GM19397 (cell line): Measurements from ENCODE around the gene PRR36.

Source experiments
- ATAC-seq: cut with Tn5 transposase; IDR thresholded peaks from one replicate; pipeline ENCODE4 v1.9.1; 2021; ENCODE audit warnings: mild to moderate bottlenecking, moderate library complexity; ENCODE audit not compliant: unreplicated experiment

Gene PRR36

DNA sequence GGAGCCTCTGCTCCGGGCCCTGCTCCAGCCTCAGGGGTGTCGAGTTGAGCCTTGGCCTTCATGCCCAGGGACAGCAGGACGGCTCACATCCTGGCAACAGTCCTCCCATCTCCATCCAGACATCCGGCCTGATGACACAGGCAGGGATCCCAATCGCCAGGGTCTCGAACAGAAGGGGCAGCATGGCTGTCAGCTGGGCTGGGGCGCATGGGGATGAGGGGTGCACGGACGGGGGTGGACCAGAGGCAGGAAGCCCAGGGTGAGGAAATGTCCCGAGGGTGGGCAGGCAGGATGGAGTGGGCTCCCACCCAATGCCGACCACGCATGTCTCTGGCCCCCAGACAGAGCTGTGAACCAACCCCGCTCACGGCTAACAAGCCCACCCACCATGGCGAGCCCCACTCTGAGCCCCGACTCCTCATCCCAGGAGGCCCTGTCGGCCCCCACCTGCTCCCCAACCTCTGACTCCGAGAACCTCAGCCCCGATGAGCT lies 28.0 kb downstream of the PRR36 start:
- no peak for ATAC-seq

DNA sequence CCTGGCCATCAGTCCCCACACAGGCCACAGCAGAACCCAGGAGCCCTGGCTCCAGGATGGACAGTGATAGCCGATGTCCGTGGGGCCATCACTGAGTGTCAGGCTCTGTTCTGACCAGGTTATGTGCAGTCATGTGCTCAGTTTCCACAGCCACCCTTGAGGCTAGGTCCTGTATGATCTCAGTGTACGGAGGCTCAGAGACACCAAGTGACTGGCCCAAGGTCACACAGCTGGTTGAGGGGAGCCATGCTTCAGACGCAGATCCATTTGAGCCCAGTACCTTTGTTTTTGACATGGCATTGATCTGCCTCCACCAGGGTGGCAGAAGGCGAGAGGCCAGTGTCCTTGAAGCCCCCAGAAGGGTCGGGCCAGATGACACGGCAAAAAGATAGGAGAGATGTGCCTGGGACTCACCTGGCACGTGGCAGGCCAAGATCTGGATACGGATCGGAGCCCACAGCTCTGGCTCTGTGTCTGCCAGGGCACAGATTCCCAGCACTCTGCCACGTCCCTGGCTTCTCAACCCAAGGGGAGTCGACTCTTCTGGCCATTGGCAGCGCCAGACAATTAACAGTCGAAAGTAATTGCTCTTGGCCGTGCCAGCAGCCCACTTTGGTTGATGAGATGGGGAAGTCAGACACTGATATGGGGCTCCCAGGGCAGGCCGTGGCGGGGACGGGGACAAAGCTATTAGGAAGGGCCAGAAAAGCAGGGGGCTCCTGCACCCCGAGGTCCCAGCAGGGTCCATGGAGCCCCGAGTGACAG lies 28.6 kb downstream of the PRR36 start:
- ATAC-seq, result no peak

GRCh38 chr19:7844951-7845350 lies 29.2 kb downstream of the PRR36 start:
- ATAC-seq, result no peak

- no peak for ATAC-seq
These were observed 29.8 kb downstream of the PRR36 start for GRCh38 chr19:7844405-7844804.

GRCh38 chr19:7843521-7843920 lies 30.7 kb downstream of the PRR36 start:
- no peak for ATAC-seq

GRCh38 chr19:7842661-7843294 lies 31.4 kb downstream of the PRR36 start:
- no peak for ATAC-seq

- no peak for ATAC-seq
These were observed 32.2 kb downstream of the PRR36 start for GRCh38 chr19:7841751-7842660.

GRCh38 chr19:7840629-7841028 lies 33.6 kb downstream of the PRR36 start:
- ATAC-seq, result no peak

DNA sequence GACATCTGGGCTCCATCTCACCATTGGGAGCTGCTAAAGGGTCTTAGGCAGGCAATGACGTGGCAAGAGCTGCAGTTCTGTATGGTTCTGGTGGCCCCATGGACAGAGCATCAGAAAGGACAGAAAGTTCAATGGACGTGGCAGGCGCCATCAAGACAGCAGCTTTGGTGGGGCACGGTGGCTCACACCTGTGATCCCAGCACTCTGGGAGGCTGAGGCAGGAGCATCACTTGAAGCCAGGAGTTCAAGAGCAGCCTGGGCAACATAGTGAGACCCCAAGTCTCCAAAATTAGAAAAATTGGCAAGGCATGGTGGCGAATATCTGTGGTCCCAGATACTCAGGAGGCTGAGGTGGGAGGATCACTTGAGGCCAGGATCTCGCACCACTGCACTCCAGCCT lies 34.7 kb downstream of the PRR36 start:
- ATAC-seq, result no peak

- ATAC-seq, result no peak
These were observed 40.7 kb downstream of the PRR36 start for GRCh38 chr19:7833225-7834099.

- ATAC-seq, result no peak
These were observed 41.4 kb downstream of the PRR36 start for GRCh38 chr19:7832781-7833180.

- ATAC-seq, result no peak
These were observed 42.2 kb downstream of the PRR36 start for GRCh38 chr19:7832009-7832408.

- ATAC-seq, result no peak
These were observed 42.7 kb downstream of the PRR36 start for GRCh38 chr19:7831452-7831851.

DNA sequence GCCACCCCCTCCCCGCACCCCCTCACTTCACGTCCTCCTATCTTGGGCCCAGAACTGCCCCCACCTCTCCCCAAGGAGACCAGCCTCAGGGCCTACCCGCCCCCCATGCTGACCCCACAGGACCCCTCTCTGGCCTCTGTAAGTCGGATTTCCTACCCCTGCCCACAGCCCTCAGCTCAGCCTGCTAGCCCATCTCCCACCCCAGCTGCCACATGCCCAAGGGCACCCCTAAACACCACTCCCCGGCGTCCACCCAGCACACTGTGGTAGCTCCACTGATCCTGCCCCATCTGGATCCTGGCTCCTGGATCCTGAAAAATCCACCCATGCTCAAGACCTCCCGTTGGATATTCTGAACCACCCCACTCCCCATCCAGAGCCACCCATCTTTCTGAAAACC lies 43.4 kb downstream of the PRR36 start:
- ATAC-seq, result no peak

GRCh38 chr19:7830272-7830771 lies 43.9 kb downstream of the PRR36 start:
- ATAC-seq, result no peak

DNA sequence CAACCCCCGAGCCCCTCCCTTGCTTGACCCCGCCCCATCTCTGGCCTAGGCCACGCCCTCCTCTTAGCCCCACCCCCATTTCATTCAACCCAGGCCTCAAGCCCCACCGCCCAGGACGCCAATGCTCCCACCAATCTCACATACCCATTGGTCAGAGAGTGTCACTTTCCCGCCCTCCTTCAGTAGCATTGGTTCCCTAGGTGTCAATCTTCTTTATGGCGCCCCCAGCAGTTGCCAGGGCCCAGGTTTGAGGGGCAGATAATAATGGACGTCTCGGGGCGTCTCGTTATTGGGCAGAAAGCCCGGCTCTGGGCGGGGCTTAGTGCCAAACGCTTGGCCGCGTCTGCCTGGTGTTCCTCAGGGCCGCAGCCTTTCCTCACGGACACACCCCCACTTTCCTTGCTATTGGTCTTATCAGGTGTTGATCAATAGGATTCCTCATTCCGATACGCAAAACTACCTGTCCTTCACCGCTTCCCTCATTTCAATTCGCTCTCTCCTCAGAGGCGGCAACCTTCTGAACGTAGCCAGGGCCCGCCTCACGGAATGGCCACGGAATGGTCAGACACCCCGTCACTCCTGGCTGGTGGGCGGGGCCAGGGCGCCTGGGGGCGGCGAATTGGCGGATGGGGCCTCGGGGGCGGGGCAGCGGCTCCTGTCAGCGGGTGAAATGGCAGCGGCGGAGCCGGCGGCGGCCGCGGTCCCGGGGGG lies 44.5 kb downstream of the PRR36 start, which contains the start of gene EVI5L:
TSS of gene EVI5L (plus strand) at position 658 of the 711 bp plus-strand sequence. CDS start 16,325 bp downstream, outside the sequence.
- peak; percentile 81 for ATAC-seq

- no peak for ATAC-seq
These were observed 45.0 kb downstream of the PRR36 start for GRCh38 chr19:7829166-7829520.

GRCh38 chr19:7823686-7824301 lies 50.4 kb downstream of the PRR36 start:
- no peak for ATAC-seq

GRCh38 chr19:7822910-7823515 lies 51.2 kb downstream of the PRR36 start:
- ATAC-seq, result no peak
